Measurements from ENCODE around the gene CYP3A4. TPM values are rescaled to one million over a fixed set of nuclear protein-coding genes. Genes with fewer than 3 reads are reported as not detected.

CYP3A4 gene
- total RNA-seq, 1 experiment from 2014 or later: not detected

DNA sequence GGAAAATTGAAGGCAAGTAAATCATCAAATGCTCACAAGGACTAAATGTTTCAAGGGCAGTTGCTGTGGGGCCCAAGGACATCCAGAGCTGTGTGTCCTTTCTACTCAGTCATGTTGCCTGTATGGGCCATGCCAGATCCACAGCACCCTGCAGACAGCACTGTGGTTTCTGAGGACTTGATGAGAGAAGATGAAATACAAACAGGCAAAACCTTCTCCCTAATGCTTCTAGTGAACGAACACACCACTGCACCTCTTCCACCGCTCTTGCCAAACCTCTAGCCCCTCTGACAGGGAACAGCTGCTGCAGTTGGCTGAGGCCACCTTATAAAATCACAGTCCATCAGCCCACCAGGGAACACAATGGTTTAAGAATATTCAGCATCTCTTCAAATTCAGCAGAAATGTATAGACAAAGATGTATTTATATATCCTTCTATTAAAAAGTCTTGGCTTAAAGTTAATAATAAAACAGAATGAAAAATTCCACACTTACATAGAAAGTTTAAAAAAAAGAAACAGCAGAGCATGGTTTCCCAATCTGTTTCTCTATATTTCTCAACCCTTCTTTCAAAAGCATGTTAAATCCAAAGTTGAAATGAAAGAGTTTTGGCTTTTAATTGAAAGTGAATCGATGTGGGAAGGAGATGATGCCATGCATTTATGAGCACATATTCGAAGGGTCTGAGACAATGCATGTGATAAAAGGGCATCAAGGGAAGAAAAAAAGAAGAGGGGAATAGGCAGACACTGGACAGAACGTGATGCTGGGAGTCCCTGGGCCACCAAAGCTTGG, 63.0 kb downstream of the CYP3A4 start:
- Histone ChIP-seq H3K4me2 (ENCODE audit: low read length) (no peak overlapping the region), H3K4me1 (ENCODE audit: insufficient read depth, low read length) (no peaks in the 10 kb centered on the region), H3K9me2 (replicated peaks; ENCODE audit: low read length) (no peaks in the 10 kb centered on the region), H3K9me3 (ENCODE audit: low read length) (0 out of 2 replicates have a peak, but pooled peaks cover 10% of the 10 kb centered on the region), H4K20me1 (ENCODE audit: low read length) (no peaks in the 10 kb centered on the region), H3K9ac (ENCODE audit: low read length) (no peak overlapping the region), H3K79me2 (ENCODE audit: low read length) (no peaks in the 10 kb centered on the region), H3K27me3 (ENCODE audit: low read length) (no peaks in the 10 kb centered on the region), H3K36me3 (ENCODE audit: low read depth, low read length) (no peaks in the 10 kb centered on the region), H3F3A (ENCODE audit: low read length, unreplicated experiment) (no peaks in the 10 kb centered on the region), H2AFZ (ENCODE audit: low read length) (no peak overlapping the region), H3K4me3 (ENCODE audit: low read length) (no peak overlapping the region), H3K27ac (ENCODE audit: low read length) (no peak overlapping the region)
- TF ChIP-seq, protein P1, sequence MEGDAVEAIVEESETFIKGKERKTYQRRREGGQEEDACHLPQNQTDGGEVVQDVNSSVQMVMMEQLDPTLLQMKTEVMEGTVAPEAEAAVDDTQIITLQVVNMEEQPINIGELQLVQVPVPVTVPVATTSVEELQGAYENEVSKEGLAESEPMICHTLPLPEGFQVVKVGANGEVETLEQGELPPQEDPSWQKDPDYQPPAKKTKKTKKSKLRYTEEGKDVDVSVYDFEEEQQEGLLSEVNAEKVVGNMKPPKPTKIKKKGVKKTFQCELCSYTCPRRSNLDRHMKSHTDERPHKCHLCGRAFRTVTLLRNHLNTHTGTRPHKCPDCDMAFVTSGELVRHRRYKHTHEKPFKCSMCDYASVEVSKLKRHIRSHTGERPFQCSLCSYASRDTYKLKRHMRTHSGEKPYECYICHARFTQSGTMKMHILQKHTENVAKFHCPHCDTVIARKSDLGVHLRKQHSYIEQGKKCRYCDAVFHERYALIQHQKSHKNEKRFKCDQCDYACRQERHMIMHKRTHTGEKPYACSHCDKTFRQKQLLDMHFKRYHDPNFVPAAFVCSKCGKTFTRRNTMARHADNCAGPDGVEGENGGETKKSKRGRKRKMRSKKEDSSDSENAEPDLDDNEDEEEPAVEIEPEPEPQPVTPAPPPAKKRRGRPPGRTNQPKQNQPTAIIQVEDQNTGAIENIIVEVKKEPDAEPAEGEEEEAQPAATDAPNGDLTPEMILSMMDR (conservative IDR thresholded peaks at IDR 0.05; ENCODE audit: low read depth, low read length): no peak
- no peak for TF ChIP-seq EZH2 (IDR thresholded peaks at IDR 0.05; ENCODE audit: low read length, unreplicated experiment)
- no peak for TF ChIP-seq EZH2phosphoT487 (IDR thresholded peaks at IDR 0.05; ENCODE audit: borderline replicate concordance, low read length)
- no TSS peak for BruUV-seq (replicated peaks)
- no peak for DNase-seq
- ChIA-PET POLR2A (ENCODE audit: unreplicated experiment) (no interaction called here), CTCF (no interaction called here)
- no peak for ATAC-seq
- intact Hi-C loops (cut with micrococcal nuclease): no loop called here

DNA sequence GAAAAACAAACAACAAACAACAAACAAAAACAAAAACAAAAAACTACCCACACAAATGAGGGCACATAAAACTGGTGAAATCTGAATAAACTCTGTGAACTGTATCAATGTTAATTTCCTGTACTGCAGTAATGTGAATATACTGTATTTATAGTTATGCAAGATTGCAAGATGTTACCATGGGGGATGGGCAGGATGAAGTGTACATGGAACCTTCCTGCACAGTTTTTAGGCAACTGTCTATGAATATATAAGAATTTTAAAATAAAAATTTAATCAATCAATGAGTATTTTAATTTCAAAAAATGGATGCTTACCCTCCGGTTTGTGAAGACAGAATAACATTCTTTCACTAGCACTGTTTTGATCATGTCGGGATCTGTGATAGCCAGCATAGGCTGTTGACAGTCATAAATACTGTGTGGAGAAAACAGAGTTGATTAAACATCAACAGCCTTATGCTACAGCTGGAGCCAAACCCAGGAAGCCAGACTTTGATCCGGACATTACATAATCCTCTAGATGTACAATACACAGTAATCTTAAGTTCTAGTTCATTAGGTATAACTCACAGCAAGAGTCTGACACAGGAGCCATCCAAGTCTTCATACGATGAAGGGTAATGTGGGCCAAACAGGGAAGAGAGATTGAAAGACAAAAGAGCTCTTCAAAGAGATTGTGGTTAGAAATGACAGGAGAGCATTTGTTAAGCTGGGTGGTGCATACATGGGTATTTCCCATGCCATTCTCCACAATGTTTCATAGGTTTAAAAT, 63.8 kb downstream of the CYP3A4 start:
- no peak for TF ChIP-seq EZH2 (IDR thresholded peaks at IDR 0.05; ENCODE audit: low read length, unreplicated experiment)
- TF ChIP-seq, protein P1 (conservative IDR thresholded peaks at IDR 0.05; ENCODE audit: low read depth, low read length): no peak
- TF ChIP-seq EZH2phosphoT487 (IDR thresholded peaks at IDR 0.05; ENCODE audit: borderline replicate concordance, low read length): no peak
- intact Hi-C loops (cut with micrococcal nuclease): no loop called here
- no peaks in the 10 kb centered on the region for H4K20me1 ChIP-seq (ENCODE audit: low read length)
- no peaks in the 10 kb centered on the region for H3K36me3 ChIP-seq (ENCODE audit: low read depth, low read length)
- DNase-seq (no peak), ATAC-seq (no peak)
- H3K27me3 ChIP-seq (ENCODE audit: low read length): no peaks in the 10 kb centered on the region
- no peaks in the 10 kb centered on the region for H3K4me1 ChIP-seq (ENCODE audit: insufficient read depth, low read length)
- H3K9ac ChIP-seq (ENCODE audit: low read length): no peak overlapping the region
- no peak overlapping the region for H3K4me2 ChIP-seq (ENCODE audit: low read length)
- H3F3A ChIP-seq (ENCODE audit: low read length, unreplicated experiment): no peaks in the 10 kb centered on the region
- ChIA-PET CTCF (no interaction called here), POLR2A (ENCODE audit: unreplicated experiment) (no interaction called here)
- no peaks in the 10 kb centered on the region for H3K9me2 ChIP-seq (replicated peaks; ENCODE audit: low read length)
- 0 out of 2 replicates have a peak, but pooled peaks cover 10% of the 10 kb centered on the region for H3K9me3 ChIP-seq (ENCODE audit: low read length)
- H3K79me2 ChIP-seq (ENCODE audit: low read length): no peaks in the 10 kb centered on the region
- H2AFZ ChIP-seq (ENCODE audit: low read length): no peak overlapping the region
- H3K27ac ChIP-seq (ENCODE audit: low read length): no peak overlapping the region
- H3K4me3 ChIP-seq (ENCODE audit: low read length): no peak overlapping the region
- BruUV-seq (replicated peaks): no TSS peak
